DMS53 (cell line): ENCODE data around the gene ORM1.

Experiments
- DNase-seq: peaks from one replicate; lab custom pipeline; 2025; lab: John Stamatoyannopoulos, UW

The ORM1 gene

GRCh38 chr9:114287763-114288192, 35.1 kb upstream of the ORM1 start:
- peak; percentile 60 for DNase-seq

GRCh38 chr9:114288193-114289091, 34.5 kb upstream of the ORM1 start:
- DNase-seq, result peak; percentile 60

GRCh38 chr9:114289106-114289505, 33.8 kb upstream of the ORM1 start:
- no peak for DNase-seq

GRCh38 chr9:114289571-114290481, 33.1 kb upstream of the ORM1 start:
- no peak for DNase-seq

GRCh38 chr9:114290561-114290986, 32.3 kb upstream of the ORM1 start:
- DNase-seq, result no peak

- peak; percentile 63 for DNase-seq
Observed at GRCh38 chr9:114291064-114291474, 31.8 kb upstream of the ORM1 start.

GRCh38 chr9:114291886-114292590, 30.9 kb upstream of the ORM1 start:
- no peak for DNase-seq

- DNase-seq, result no peak
Observed at GRCh38 chr9:114294664-114295063, 28.2 kb upstream of the ORM1 start.

GRCh38 chr9:114296338-114296737, 26.6 kb upstream of the ORM1 start:
- no peak for DNase-seq

GRCh38 chr9:114299286-114300152, 23.4 kb upstream of the ORM1 start:
- no peak for DNase-seq

- DNase-seq, result no peak
Observed at GRCh38 chr9:114300153-114300845, 22.6 kb upstream of the ORM1 start.

GRCh38 chr9:114300846-114301797, 21.8 kb upstream of the ORM1 start:
- DNase-seq, result no peak

GRCh38 chr9:114301798-114302565, 20.9 kb upstream of the ORM1 start:
- DNase-seq, result no peak

GRCh38 chr9:114302727-114303126, 20.2 kb upstream of the ORM1 start:
- DNase-seq, result no peak

- no peak for DNase-seq
Observed at GRCh38 chr9:114303571-114303970, 19.3 kb upstream of the ORM1 start.

- no peak for DNase-seq
Observed at GRCh38 chr9:114303977-114304376, 18.9 kb upstream of the ORM1 start.

- DNase-seq, result no peak
Observed at GRCh38 chr9:114304416-114305188, 18.3 kb upstream of the ORM1 start.

- no peak for DNase-seq
Observed at GRCh38 chr9:114307899-114308267, 15.0 kb upstream of the ORM1 start.
